Ovary (tissue), 9 donors: Measurements from ENCODE around the gene UCK2. TPM values are rescaled to one million over a fixed set of nuclear protein-coding genes. Genes with fewer than 3 reads are reported as not detected.
A peak's percentile ranks its signal among the peaks of the same experiment; 100 is the strongest.

ENCODE experiments used
- DNase-seq, 5 donors: peaks; one replicate each; pipeline ENCODE4 v3.0.0-alpha.2; 2019 to 2020
- H3K27ac ChIP-seq, 2 donors: fragments of 200-600 bp; one replicate each; pipeline versions ENCODE4 v1.5.1 to v1.8.0; 2019 to 2022
- H3K27me3 ChIP-seq: fragments of 200-600 bp; one replicate; pipeline ENCODE4 v1.8.0; 2022
- H3K36me3 ChIP-seq: fragments of 200-600 bp; sonication (generic); one replicate; pipeline ENCODE4 v1.5.1; 2019
- H3K4me1 ChIP-seq: one replicate; pipeline ENCODE4 v1.8.1; 2013; ENCODE audit warnings: mild to moderate bottlenecking, moderate library complexity; ENCODE audit not compliant: insufficient read depth
- H3K4me3 ChIP-seq: fragments of 200-600 bp; sonication (generic); one replicate; pipeline ENCODE4 v1.5.1; 2017
- H3K9me3 ChIP-seq, 2 donors: fragments of 200-600 bp in 1 of 2; sonication (generic) in 1 of 2; one replicate each; pipeline versions ENCODE4 v1.5.1 to v1.8.1; 2013 to 2019; ENCODE audit warnings: mild to moderate bottlenecking in 1 of 2, moderate library complexity in 1 of 2
- EP300 ChIP-seq: sonication (generic); formaldehyde crosslinking; IDR thresholded peaks from one replicate; pipeline ENCODE4 v1.6.1; 2017; ENCODE audit warnings: antibody characterized with exemption
- POLR2A ChIP-seq: fragments of 450-650 bp; IDR thresholded peaks from one replicate; pipeline ENCODE4 v1.6.1; 2017; ENCODE audit warnings: antibody characterized with exemption, mild to moderate bottlenecking, moderate library complexity
- WGBS, 3 donors: extraction: QIAGEN DNeasy Blood & Tissue Kit in 1 of 3; methylation state at CpG; one replicate each; pipeline versions ENCODE4 v1.1.5 to v1.1.7; 2013 to 2017; 5-methylcytosine and 5-hydroxymethylcytosine counted together
- intact Hi-C, 4 donors: fragments of 100-400 bp; cut with DNase I; formaldehyde crosslinking; loops; one replicate each; pipeline versions ENCODE4 v1.11.0 to v1.15.1; 2022 to 2023
- polyA plus RNA-seq, 2 donors: library from polyadenylated mRNA; stranded (reverse); fragments of 200-250 nt in 1 of 2; fragments of 350-450 nt in 1 of 2; fragmentation: Illumina TruSeq in 1 of 2; extraction: RNeasy Lipid Tissue Mini Kit (QIAGEN cat#74804) in 1 of 2; gene quantifications; one replicate each; pipeline ENCODE4 v1.2.3, GENCODE V29; 2013 to 2014
- total RNA-seq, 7 donors: library from RNA; depleted of rRNA in 2 of 7; stranded (reverse); fragments of >200 nt in 2 of 7; fragmentation: NEBNext Ultra II Directional in 3 of 7; extraction: Animal tissue kit (Norgen Biotek cat#: 25700) in 3 of 7; gene quantifications; one replicate each; pipeline versions ENCODE4 v1.1.0 to v1.2.4, GENCODE V29; 2016 to 2023
- TF ChIP-seq, protein P1 (sequence below), 3 donors: fragments of 450-650 bp in 2 of 3; fragments of 200-600 bp in 1 of 3; IDR thresholded peaks; one replicate each; pipeline versions ENCODE4 v1.5.1 to v1.8.0; 2016 to 2022; ENCODE audit warnings: antibody characterized with exemption in 3 of 3, mild to moderate bottlenecking in 1 of 3
- donor health status: DM: no; HTN: no; CAD: no; lungs with moderate emphysema.
- donor health status: DM: no; HTN: no; CAD: no.
- donor health status: Bipolar disorder and iron deficiency.
- donor health status: DM: yes; HTN: yes; CAD: no.
- donor health status: DM: no; HTN: no; CAD: no.
- donor health status: DM: yes; HTN: yes; CAD: no.

Gene UCK2
- total and polyA plus RNA-seq, 9 donors: 7.3 to 22.7 (median 16.4) TPM

GRCh38 chr1:165905853-165906252 lies 78.4 kb downstream of the UCK2 start:
- Histone ChIP-seq H3K36me3 (no peaks in the 10 kb centered on the region), H3K27me3 (no peaks in the 10 kb centered on the region), H3K27ac (no peak overlapping the region), H3K9me3 (no peaks in the 10 kb centered on the region), H3K4me3 (no peak overlapping the region), H3K4me1 (peaks cover 5% of the 10 kb centered on the region)
- DNase-seq: no peak
- 86 to 89% (median 88%) methylated on average over 3 of the region's 3 CpGs for WGBS, 3 donors
- no peak for TF ChIP-seq EP300
- TF ChIP-seq POLR2A: no peak
- TF ChIP-seq, protein P1, sequence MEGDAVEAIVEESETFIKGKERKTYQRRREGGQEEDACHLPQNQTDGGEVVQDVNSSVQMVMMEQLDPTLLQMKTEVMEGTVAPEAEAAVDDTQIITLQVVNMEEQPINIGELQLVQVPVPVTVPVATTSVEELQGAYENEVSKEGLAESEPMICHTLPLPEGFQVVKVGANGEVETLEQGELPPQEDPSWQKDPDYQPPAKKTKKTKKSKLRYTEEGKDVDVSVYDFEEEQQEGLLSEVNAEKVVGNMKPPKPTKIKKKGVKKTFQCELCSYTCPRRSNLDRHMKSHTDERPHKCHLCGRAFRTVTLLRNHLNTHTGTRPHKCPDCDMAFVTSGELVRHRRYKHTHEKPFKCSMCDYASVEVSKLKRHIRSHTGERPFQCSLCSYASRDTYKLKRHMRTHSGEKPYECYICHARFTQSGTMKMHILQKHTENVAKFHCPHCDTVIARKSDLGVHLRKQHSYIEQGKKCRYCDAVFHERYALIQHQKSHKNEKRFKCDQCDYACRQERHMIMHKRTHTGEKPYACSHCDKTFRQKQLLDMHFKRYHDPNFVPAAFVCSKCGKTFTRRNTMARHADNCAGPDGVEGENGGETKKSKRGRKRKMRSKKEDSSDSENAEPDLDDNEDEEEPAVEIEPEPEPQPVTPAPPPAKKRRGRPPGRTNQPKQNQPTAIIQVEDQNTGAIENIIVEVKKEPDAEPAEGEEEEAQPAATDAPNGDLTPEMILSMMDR (IDR thresholded peaks at IDR 0.05): no peak
- intact Hi-C loops: no loop called here

DNA sequence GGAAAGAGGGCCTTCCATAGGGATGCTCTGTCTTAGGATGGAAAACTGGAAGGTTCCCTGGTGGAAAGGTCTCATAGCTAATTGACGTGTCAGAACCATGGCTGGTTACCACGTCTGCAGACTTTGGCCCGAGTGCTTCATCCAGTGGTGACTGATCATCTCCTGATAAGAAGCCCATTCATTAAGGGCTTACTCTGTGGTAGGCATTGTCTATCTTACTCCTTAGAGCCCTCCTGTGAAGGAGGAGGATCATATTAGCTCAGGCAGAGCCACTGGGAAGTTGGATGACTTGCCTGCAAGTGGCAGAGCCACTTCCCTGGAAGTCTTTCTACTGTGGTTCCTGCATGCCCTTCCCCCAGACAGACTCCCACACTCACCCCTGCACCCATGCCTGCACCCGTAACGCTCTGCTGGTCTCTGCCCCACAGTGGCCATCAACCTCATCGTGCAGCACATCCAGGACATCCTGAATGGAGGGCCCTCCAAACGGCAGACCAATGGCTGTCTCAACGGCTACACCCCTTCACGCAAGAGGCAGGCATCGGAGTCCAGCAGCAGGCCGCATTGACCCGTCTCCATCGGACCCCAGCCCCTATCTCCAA lies 79.9 kb downstream of the UCK2 start:
- no peak for TF ChIP-seq POLR2A
- H3K4me1 ChIP-seq: peaks cover 12% of the 10 kb centered on the region
- no peak overlapping the region for H3K27ac ChIP-seq
- H3K27me3 ChIP-seq: no peaks in the 10 kb centered on the region
- no peak overlapping the region for H3K4me3 ChIP-seq
- no peaks in the 10 kb centered on the region for H3K36me3 ChIP-seq
- no peak for DNase-seq
- WGBS, 3 donors: 81 to 86% (median 81%) methylated on average over 13 of the region's 13 CpGs
- H3K9me3 ChIP-seq: no peaks in the 10 kb centered on the region
- intact Hi-C loops: no loop called here

- 8 to 25% (median 13%) methylated on average over 14 of the region's 14 CpGs for WGBS, 3 donors
- Histone ChIP-seq H3K4me3 (no peak overlapping the region), H3K27me3 (no peaks in the 10 kb centered on the region), H3K9me3 (no peaks in the 10 kb centered on the region), H3K36me3 (no peaks in the 10 kb centered on the region), H3K4me1 (peaks cover 12% of the 10 kb centered on the region), H3K27ac (peak overlapping the region in 1 of 2 donors; percentile 39)
- intact Hi-C loops: loop anchor here (5.0 to 10.0 kb wide), 7 partner anchors 84 to 516 kb away; partner anchors contain the start of genes TMCO1 (in 1 of the 4) and UCK2 (in 1 of the 4)
- peak; percentile 65 to 87 (median 73) for DNase-seq
- TF ChIP-seq EP300: no peak
- TF ChIP-seq POLR2A: no peak
- TF ChIP-seq, protein P1 (IDR thresholded peaks at IDR 0.05): no peak
These were observed 83.5 kb downstream of the UCK2 start for GRCh38 chr1:165910764-165911421.

GRCh38 chr1:165911609-165912281 lies 84.3 kb downstream of the UCK2 start:
- H3K27me3 ChIP-seq: no peaks in the 10 kb centered on the region
- DNase-seq: no peak
- peaks cover 12% of the 10 kb centered on the region for H3K4me1 ChIP-seq
- 91 to 92% (median 92%) methylated on average over 7 of the region's 7 CpGs for WGBS, 3 donors
- H3K9me3 ChIP-seq: no peaks in the 10 kb centered on the region
- no peaks in the 10 kb centered on the region for H3K36me3 ChIP-seq
- TF ChIP-seq POLR2A (no peak), EP300 (no peak)
- TF ChIP-seq, protein P1 (IDR thresholded peaks at IDR 0.05): no peak
- H3K27ac ChIP-seq: peak overlapping the region in 1 of 2 donors; percentile 39
- intact Hi-C loops: loop anchor here (5.0 to 10.0 kb wide), 7 partner anchors 84 to 517 kb away; partner anchors contain the start of genes TMCO1 (in 1 of the 4) and UCK2 (in 1 of the 4)
- H3K4me3 ChIP-seq: no peak overlapping the region
